ENCODE measurements around the gene ARHGAP15.

ARHGAP15 gene

GRCh38 chr2:143280097-143280757 is 151.0 kb downstream of the ARHGAP15 start:
- no peak for ATAC-seq

GRCh38 chr2:143282684-143283083 is 153.5 kb downstream of the ARHGAP15 start:
- no peak for ATAC-seq

DNA sequence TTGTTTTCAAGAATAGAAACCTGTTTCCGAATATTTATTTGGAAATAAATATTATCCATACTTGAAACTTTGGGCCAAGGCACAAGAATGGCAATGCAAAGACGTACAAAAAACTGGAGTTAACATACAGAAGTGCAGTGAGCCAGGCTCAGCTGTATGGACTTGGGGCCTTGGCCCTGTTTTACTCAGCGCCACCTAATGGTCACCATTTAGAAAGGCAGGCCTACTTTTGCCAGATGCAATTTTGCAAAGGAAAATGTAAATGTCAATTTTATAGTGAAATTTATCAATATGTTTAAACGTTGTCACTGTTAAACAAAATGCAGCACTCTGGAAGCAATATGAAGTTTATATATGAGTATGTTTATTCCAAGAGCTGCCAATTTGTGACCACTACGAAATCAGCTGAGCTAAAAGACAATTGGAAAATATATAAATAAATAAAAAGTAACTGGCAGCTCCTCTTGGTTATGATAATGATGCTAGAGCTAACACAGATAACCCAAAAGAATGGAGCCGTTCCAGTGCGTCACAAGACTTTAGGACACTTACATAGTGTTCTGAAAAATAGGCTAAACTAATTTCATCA is 155.0 kb downstream of the ARHGAP15 start:
- peak; percentile 53 to 56 for ATAC-seq

- ATAC-seq: no peak
Observed at GRCh38 chr2:143289025-143289424, 159.8 kb downstream of the ARHGAP15 start.

DNA sequence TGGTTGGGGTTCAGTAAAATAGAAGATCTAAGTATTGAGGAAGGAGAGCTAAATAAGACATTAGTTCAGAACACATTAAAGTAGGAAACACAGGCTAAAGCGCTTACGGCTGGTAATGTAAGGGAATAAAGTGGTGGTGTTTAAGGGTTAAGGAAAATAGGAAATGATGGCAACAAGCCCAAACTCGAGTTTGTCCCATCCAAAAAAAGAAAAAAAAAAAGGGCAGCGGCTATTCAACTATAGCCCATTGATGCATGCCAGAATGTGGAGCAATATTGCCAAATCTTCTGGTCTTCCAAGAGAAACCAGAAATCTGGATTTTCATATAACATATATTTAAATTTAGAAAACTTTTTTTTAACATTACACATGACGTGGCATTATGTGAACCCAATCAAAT is 161.0 kb downstream of the ARHGAP15 start:
- ATAC-seq: no peak

GRCh38 chr2:143294068-143294467 is 164.8 kb downstream of the ARHGAP15 start:
- ATAC-seq: no peak

- ATAC-seq: no peak
Observed at GRCh38 chr2:143296089-143296488, 166.9 kb downstream of the ARHGAP15 start.

DNA sequence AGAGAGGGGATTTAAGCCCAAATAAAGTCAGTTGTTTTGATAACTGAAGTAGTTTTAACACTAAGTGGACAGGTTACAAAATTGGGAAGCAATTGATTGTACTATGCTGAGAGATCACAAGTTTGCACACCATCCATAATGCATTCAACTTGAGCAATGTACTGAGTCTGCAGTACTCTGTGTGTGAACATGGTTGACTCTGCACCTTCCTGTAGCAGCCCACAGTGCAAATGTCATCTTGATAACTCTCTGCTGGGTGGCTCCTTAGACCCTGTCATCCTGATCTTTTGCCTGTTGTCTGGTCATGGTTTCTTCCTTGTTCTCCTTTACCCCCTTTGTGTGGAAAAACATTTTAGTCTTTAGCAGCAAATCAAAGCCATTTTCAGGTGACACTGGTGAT is 168.0 kb downstream of the ARHGAP15 start:
- ATAC-seq: no peak

DNA sequence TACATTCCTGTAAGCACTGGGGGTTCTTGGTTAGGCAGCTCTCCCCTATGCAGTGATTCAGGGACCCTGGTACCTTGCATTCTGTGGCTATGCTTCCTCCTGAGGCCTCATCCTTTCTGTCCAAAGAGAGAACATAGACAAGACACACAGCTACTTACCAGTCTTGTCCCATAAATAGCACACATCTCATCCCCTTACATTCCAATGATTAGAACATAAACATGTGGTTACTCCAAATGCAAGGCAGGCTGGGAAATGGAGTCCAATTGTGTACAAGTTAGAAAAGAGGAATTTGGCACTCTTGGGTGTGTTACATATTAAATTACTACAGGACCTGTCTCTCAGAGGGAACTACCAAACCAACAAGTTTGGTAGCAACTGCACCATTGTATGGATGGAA is 171.3 kb downstream of the ARHGAP15 start:
- no peak for ATAC-seq

GRCh38 chr2:143311426-143311825 is 182.2 kb downstream of the ARHGAP15 start:
- ATAC-seq: no peak

- ATAC-seq: no peak
Observed at GRCh38 chr2:143312441-143312840, 183.2 kb downstream of the ARHGAP15 start.

GRCh38 chr2:143313861-143314260 is 184.6 kb downstream of the ARHGAP15 start:
- no peak for ATAC-seq

DNA sequence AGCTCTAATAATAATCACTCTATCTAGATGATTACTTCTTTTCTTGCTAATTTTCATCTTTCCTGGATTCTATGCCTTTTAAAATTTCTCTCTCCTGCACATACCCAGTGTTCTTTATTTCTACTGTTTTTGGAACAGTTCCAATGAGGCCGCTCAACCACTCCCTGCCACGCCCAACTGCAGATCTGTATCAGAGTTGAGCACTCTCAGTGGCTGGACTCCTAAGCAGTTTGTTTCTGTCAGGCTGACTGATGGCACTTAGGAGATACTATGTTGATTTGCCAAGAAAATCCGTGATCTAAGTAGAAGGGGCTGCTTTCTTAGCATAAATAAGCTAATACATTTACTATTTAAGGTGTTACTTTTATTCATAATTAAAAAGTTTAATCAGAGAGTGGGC is 192.8 kb downstream of the ARHGAP15 start:
- no peak for ATAC-seq

DNA sequence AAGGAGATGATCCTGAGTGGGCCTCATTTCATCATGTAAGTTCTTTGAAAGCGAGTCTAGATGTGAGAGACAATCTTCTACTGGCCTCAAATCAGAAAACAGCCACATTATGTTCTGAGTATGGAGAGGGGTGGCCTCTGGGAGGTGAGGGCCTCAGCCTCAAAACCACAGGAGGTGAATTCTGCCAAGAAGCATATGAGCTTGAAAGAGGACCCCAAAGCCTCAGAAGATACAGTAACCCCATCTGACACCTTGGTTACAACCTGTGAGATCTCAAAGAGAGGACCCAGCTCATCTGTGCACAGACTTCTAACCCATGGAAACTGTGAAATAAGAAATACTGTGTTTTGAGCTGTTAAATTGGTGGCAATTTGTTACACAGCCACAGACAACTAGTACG is 200.1 kb downstream of the ARHGAP15 start:
- no peak for ATAC-seq

DNA sequence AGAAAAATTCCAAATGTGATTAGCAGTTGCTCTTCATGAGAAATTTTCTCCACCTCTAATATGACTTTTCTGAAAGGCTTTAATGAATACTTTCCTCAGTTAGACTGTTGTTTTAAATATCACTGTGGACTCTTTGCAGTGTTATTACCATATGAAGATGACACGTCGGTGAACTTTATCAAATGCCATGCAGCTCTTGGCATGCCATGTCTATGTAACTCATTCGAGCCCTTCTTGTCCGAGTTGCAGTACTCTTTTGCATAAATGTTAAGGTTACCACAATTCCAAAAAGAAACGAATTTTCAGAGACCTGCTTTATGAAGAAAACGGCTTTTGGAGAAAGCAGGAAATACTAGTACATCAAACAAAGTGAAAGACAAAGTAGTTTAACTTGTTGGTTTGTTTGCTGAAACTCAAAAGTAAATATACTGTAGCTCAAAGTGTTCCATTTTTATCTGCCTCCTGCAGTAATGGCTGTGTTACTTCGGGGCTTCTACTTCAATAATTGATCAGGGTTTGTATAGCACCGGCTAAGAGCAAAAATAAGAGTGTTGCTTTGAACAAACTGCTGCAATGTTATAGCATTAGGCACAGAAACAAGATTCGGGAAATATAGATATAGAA is 204.1 kb downstream of the ARHGAP15 start:
- ATAC-seq: no peak

GRCh38 chr2:143333847-143334246 is 204.6 kb downstream of the ARHGAP15 start:
- ATAC-seq: no peak

- ATAC-seq: no peak
Observed at GRCh38 chr2:143334837-143335236, 205.6 kb downstream of the ARHGAP15 start.

DNA sequence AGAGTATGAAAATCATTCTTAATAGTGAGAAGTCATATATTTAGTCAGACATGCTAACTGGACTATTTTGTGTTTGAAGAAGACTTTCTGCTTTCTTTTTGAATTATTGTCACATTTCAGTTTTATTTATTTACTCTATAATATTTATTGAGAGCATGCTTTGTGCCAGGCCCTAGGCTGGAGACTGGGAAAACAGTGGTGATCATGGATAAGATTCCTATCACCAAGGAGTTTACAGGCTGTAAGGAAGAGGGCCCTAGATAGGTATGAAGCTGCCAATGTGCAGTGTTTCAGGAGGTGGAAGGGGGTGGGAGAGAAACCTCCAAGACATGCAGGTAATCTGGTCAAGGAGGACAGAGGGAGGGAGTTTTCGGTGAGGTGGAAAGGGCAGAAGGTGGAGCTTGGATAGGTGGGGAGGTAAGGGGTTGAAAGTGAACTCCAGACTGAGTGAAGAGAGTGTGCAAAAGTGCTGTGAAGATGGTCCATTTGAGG is 207.5 kb downstream of the ARHGAP15 start:
- no peak for ATAC-seq

DNA sequence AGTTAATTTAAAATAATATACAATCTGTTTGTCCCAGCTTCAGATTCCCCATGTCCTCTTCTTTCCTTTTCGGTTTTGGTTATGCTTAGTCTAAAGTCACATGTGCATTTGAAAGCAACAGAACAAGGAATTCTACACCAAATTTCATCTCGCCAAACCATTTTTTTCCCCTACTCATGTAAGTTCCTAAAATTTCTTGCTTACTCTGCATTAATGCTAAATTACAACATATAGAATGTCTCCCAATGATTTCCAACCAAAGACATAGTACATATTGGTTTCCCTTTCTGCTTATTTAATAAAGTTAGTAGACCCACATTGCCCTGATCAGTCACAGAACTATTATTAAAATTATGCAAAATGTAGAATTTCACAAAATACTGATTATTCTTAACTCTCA is 212.3 kb downstream of the ARHGAP15 start:
- ATAC-seq: no peak

- no peak for ATAC-seq
Observed at GRCh38 chr2:143344780-143345179, 215.6 kb downstream of the ARHGAP15 start.

DNA sequence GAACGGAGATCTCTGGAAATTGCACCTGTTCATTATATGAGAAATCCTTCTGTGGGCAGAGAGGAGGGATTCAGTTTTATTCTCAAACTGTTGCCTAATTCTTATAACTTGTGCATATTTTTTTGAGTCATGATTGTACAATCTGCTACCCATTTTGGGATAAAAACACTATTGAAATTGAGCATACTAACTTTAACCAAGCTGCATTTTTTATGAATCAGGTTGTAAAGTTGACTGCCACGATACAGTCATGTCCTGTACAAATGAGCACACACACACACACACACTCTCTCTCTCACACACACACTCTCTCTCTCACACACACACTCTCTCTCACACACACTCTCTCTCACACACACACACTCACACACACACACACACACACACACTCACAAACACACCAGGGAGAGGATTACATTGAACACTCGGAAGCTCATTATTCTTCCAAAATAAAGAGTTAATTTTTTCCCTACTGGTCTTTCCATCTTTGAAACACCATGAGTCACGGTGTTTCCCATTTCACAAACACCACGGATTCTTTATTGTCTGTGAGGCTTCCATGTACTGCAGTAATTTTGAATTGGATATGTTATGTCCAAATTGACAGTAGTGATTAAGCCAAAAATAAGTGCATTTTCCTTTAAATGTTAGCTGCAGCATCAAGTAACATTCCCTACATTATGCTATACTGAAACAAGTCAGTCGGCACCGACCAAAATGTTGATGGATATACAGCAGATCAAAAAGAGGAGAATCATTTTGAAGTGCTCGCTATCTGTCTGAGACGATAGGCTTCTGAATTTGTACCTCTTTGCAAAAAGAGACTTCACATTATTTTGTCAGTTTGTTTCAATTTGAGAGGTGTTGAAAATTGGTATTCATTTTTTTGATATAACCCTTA is 216.9 kb downstream of the ARHGAP15 start:
- ATAC-seq: no peak

DNA sequence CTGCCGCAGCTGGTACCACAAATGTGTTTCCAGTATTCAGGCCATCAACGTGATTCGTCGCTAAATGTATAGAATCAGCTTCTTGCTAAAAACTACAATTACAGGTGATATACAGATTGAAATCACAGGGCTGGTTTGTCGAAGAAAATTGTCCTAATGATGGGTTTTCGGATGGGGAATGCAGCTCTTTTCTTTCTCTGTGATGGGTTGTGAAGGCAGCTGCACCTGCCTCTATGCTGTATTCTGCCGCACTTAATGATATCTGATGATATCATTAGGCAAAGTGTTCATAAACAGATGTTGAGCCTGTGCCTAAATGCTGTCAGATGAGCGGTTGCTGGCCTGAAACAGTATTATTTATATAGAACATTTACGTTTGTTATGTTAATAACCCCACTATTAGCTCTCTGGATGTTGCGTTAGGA is 218.1 kb downstream of the ARHGAP15 start:
- ATAC-seq: no peak

GRCh38 chr2:143347901-143348414 is 218.7 kb downstream of the ARHGAP15 start:
- ATAC-seq: no peak
